Neural progenitor cell (in vitro differentiated cells): Measurements from ENCODE around the gene ANKRD2. TPM values are rescaled to one million over a fixed set of nuclear protein-coding genes. Genes with fewer than 3 reads are reported as not detected.

Source experiments
- DNase-seq: peaks from one replicate; pipeline ENCODE4 v3.0.0-alpha.2; 2016; ENCODE audit warnings: low spot score
- H2AFZ ChIP-seq: fragments of 200-600 bp; sonication (generic); replicated peaks from 2 replicates; pipeline ENCODE4 v1.6.1; 2016; ENCODE audit warnings: antibody characterized with exemption
- H3F3A ChIP-seq: fragments of 200-600 bp; sonication (generic); 2 replicates; pipeline ENCODE4 v1.6.1; 2016; ENCODE audit warnings: antibody characterized with exemption, low read depth
- H3K27ac ChIP-seq: fragments of 200-600 bp; sonication (generic); 2 replicates; pipeline ENCODE4 v1.5.1; 2016; ENCODE audit warnings: mild to moderate bottlenecking
- H3K27me3 ChIP-seq: fragments of 200-600 bp; sonication (generic); 2 replicates; pipeline ENCODE4 v1.6.1; 2016; ENCODE audit warnings: mild to moderate bottlenecking, moderate library complexity
- H3K36me3 ChIP-seq: fragments of 200-600 bp; sonication (generic); 2 replicates; pipeline ENCODE4 v1.5.1; 2016
- H3K4me1 ChIP-seq: fragments of 200-600 bp; sonication (generic); 2 replicates; pipeline ENCODE4 v1.6.1; 2016; ENCODE audit warnings: mixed run types
- H3K4me2 ChIP-seq: fragments of 200-600 bp; sonication (generic); 2 replicates; pipeline ENCODE4 v1.6.1; 2016
- H3K4me3 ChIP-seq: fragments of 200-600 bp; sonication (generic); 2 replicates; pipeline ENCODE4 v1.5.1; 2016
- H3K79me2 ChIP-seq: fragments of 200-600 bp; sonication (generic); 2 replicates; pipeline ENCODE4 v1.6.1; 2016; ENCODE audit warnings: low read depth
- H3K9ac ChIP-seq: fragments of 200-600 bp; sonication (generic); 2 replicates; pipeline ENCODE4 v1.6.1; 2016
- H3K9me3 ChIP-seq: fragments of 200-600 bp; sonication (generic); 2 replicates; pipeline ENCODE4 v1.5.1; 2016; ENCODE audit warnings: low read depth
- H4K20me1 ChIP-seq: fragments of 200-600 bp; sonication (generic); 2 replicates; pipeline ENCODE4 v1.6.1; 2016; ENCODE audit warnings: low read depth
- H3K27ac Mint-ChIP-seq: 3 replicates; pipeline ENCODE4 v1.8.0; 2021; ENCODE audit warnings: mixed read lengths
- H3K27me3 Mint-ChIP-seq: 2 replicates; pipeline ENCODE4 v1.8.0; 2022; ENCODE audit warnings: low read depth, mild to moderate bottlenecking, inconsistent platforms, moderate library complexity, mixed read lengths; ENCODE audit not compliant: insufficient read depth
- H3K36me3 Mint-ChIP-seq: 3 replicates; pipeline ENCODE4 v1.8.0; 2021; ENCODE audit warnings: mixed read lengths
- H3K4me1 Mint-ChIP-seq: 3 replicates; pipeline ENCODE4 v1.8.0; 2021; ENCODE audit warnings: mixed read lengths
- H3K4me3 Mint-ChIP-seq: 3 replicates; pipeline ENCODE4 v1.8.0; 2021; ENCODE audit warnings: mild to moderate bottlenecking, moderate library complexity, mixed read lengths
- H3K9me3 Mint-ChIP-seq: 3 replicates; pipeline ENCODE4 v1.8.0; 2020; ENCODE audit warnings: mixed read lengths
- CTCF ChIP-seq: fragments of 200-600 bp; sonication (generic); IDR thresholded peaks from 2 replicates; pipeline ENCODE4 v1.5.1; 2017; ENCODE audit warnings: antibody characterized with exemption, mild to moderate bottlenecking
- EZH2 ChIP-seq: fragments of 200-600 bp; sonication (generic); IDR thresholded peaks from 2 replicates; pipeline ENCODE4 v1.6.1; 2017; ENCODE audit warnings: antibody characterized with exemption, mild to moderate bottlenecking, moderate library complexity
- EZH2phosphoT487 ChIP-seq: fragments of 200-600 bp; sonication (generic); IDR thresholded peaks from 2 replicates; pipeline ENCODE4 v1.6.1; 2017; ENCODE audit warnings: antibody characterized with exemption
- total RNA-seq: library from RNA; depleted of rRNA; stranded (reverse); fragments of >200 nt; gene quantifications from 2 replicates; pipeline ENCODE4 v1.2.3, GENCODE V29; 2015; ENCODE audit warnings: low replicate concordance

The ANKRD2 gene
- total RNA-seq, 1 donor from 2014 or later: not detected

- TF ChIP-seq CTCF (no peak), EZH2 (no peak), EZH2phosphoT487 (no peak)
- Histone ChIP-seq H3K79me2 (no peaks in the 10 kb centered on the region), H3F3A (no peaks in the 10 kb centered on the region), H3K4me2 (no peak overlapping the region), H3K4me1 (no peaks in the 10 kb centered on the region), H3K9ac (no peak overlapping the region), H3K4me3 (no peak overlapping the region), H2AFZ (no peak overlapping the region), H3K9me3 (no peaks in the 10 kb centered on the region), H3K27me3 (no peaks in the 10 kb centered on the region), H4K20me1 (no peaks in the 10 kb centered on the region), H3K27ac (no peak overlapping the region), H3K36me3 (no peaks in the 10 kb centered on the region)
- no peak overlapping the region for H3K4me3 Mint-ChIP-seq
- no peak for DNase-seq
- peaks cover 4% of the 10 kb centered on the region for H3K27me3 Mint-ChIP-seq
- no peaks in the 10 kb centered on the region for H3K9me3 Mint-ChIP-seq
- no peak overlapping the region for H3K27ac Mint-ChIP-seq
- H3K36me3 Mint-ChIP-seq: no peaks in the 10 kb centered on the region
- H3K4me1 Mint-ChIP-seq: peaks cover 14% of the 10 kb centered on the region
Measured at GRCh38 chr10:97585439-97585811, 12.8 kb downstream of the ANKRD2 start.

DNA sequence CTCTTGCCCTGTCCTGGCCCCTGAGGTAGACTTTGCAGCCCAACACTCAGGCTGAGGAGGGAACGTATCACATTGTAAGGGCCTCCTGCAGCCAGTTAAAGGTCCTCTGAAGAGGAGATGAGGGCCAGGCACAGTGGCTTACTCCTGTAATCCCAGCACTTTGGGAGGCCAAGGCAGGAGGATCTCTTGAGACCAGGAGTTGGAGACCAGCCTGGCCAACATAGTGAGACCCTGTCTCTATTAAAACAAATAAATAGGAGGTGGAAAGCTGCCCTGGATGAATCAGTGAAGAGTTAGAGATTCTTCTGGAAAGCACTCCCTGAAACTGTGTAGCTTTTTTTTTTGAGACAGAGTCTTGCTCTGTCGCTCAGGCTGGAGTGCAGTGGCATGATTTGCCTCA is 14.6 kb downstream of the ANKRD2 start:
- H3K9ac ChIP-seq: no peak overlapping the region
- H3K9me3 Mint-ChIP-seq: no peaks in the 10 kb centered on the region

DNA sequence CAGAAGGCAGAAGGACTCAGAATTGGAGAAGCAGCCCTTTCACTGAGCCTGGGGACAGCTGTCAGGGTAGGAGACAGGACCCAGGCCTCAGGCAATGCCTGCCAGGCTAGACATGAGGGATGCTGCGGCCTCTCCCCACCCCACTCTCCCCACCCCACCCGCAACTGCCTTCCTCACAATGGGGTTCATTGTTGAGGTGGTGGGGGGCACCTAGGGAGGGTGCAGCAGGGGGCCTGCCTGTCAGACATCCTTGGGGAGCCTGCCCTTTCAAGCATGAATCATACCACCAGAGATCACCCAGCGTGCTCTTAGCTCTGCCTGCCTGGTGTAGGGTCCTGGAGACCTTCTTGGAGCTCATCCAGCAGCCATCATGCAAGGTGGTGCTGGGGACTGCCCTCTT is 16.9 kb downstream of the ANKRD2 start, which contains the start of gene C10orf62:
C10orf62 (plus strand) TSS at position 243 of the 400 bp plus-strand sequence. CDS start 177 bp downstream, outside the sequence.
- H3K4me1 Mint-ChIP-seq: peaks cover 8% of the 10 kb centered on the region
- Histone ChIP-seq H3K4me2 (no peak within 1 kb of the TSS), H3K4me3 (no peak within 1 kb of the TSS), H3K9me3 (no peaks in the 10 kb centered on the region), H2AFZ (no peak within 1 kb of the TSS), H3K27me3 (no peaks in the 10 kb centered on the region), H4K20me1 (no peaks in the 10 kb centered on the region), H3K4me1 (no peaks in the 10 kb centered on the region), H3K79me2 (no peaks in the 10 kb centered on the region), H3K36me3 (no peaks in the 10 kb centered on the region), H3K27ac (no peak within 1 kb of the TSS), H3K9ac (no peak within 1 kb of the TSS), H3F3A (no peaks in the 10 kb centered on the region)
- no peak within 1 kb of the TSS for H3K4me3 Mint-ChIP-seq
- H3K27ac Mint-ChIP-seq: no peak within 1 kb of the TSS
- H3K9me3 Mint-ChIP-seq: no peaks in the 10 kb centered on the region
- no peak for DNase-seq
- no peaks in the 10 kb centered on the region for H3K36me3 Mint-ChIP-seq
- H3K27me3 Mint-ChIP-seq: peaks cover 4% of the 10 kb centered on the region
- TF ChIP-seq CTCF (no peak), EZH2phosphoT487 (no peak), EZH2 (no peak)

More for the DNA sequence above, 14.6 kb downstream of the ANKRD2 start:
- Histone ChIP-seq H3K27me3 (no peaks in the 10 kb centered on the region), H3K36me3 (no peaks in the 10 kb centered on the region), H4K20me1 (no peaks in the 10 kb centered on the region), H3F3A (no peaks in the 10 kb centered on the region), H3K4me2 (no peak overlapping the region), H3K4me3 (no peak overlapping the region), H3K4me1 (no peaks in the 10 kb centered on the region), H3K79me2 (no peaks in the 10 kb centered on the region), H3K9me3 (no peaks in the 10 kb centered on the region), H3K27ac (no peak overlapping the region), H2AFZ (no peak overlapping the region)
- TF ChIP-seq EZH2: no peak
- no peak for TF ChIP-seq CTCF
- no peak for TF ChIP-seq EZH2phosphoT487
- Mint-ChIP-seq H3K27me3 (peaks cover 4% of the 10 kb centered on the region), H3K4me1 (peaks cover 14% of the 10 kb centered on the region), H3K27ac (no peak overlapping the region), H3K36me3 (no peaks in the 10 kb centered on the region), H3K4me3 (no peak overlapping the region)
- no peak for DNase-seq
